Esophagus squamous epithelium (tissue), 4 donors: Measurements from ENCODE around the gene MTA1.

Experiments
- POLR2A ChIP-seq, 4 donors: fragments of 450-650 bp; IDR thresholded peaks; one replicate each; pipeline ENCODE4 v1.6.1; 2017; ENCODE audit warnings: antibody characterized with exemption in 4 of 4, mild to moderate bottlenecking in 4 of 4, moderate library complexity in 3 of 4
- TF ChIP-seq, protein P1 (sequence below), 6 experiments: fragments of 450-650 bp in 4 of 6; fragments of 200-600 bp in 2 of 6; sonication (generic) in 2 of 6; IDR thresholded peaks; one replicate each; pipeline ENCODE4 v1.5.1; 2016 to 2019; ENCODE audit warnings: antibody characterized with exemption in 6 of 6, mild to moderate bottlenecking in 4 of 6, moderate library complexity in 4 of 6

DNA sequence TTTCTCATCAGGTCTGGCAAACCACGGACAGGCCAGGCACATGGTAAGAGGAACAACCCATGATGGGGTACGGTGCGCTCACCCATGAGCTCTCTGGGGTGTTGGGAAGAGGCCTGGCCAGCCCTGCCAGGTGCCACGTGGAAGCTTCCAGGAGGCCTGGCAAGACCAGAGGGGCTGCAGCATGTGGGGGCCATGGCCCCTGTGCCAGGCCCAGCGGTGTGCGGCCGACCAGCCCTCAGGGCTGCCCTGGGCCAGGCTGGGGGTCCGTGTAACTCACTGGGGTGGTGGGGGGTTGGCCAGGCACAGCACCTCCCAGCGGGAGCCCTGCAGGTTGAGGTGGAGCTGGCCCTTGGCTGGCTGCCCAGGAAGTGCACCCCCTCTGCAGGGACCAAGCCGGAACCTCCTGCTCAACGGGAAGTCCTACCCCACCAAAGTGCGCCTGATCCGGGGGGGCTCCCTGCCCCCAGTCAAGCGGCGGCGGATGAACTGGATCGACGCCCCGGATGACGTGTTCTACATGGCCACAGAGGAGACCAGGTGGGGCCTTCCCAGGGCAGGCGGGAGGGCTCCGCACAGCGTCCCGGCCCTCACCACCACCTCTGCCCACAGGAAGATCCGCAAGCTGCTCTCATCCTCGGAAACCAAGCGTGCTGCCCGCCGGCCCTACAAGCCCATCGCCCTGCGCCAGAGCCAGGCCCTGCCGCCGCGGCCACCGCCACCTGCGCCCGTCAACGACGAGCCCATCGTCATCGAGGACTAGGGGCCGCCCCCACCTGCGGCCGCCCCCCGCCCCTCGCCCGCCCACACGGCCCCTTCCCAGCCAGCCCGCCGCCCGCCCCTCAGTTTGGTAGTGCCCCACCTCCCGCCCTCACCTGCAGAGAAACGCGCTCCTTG lies 50.1 kb downstream of the MTA1 start:
- TF ChIP-seq POLR2A (IDR thresholded peaks at IDR 0.05) = no peak
- TF ChIP-seq, protein P1, sequence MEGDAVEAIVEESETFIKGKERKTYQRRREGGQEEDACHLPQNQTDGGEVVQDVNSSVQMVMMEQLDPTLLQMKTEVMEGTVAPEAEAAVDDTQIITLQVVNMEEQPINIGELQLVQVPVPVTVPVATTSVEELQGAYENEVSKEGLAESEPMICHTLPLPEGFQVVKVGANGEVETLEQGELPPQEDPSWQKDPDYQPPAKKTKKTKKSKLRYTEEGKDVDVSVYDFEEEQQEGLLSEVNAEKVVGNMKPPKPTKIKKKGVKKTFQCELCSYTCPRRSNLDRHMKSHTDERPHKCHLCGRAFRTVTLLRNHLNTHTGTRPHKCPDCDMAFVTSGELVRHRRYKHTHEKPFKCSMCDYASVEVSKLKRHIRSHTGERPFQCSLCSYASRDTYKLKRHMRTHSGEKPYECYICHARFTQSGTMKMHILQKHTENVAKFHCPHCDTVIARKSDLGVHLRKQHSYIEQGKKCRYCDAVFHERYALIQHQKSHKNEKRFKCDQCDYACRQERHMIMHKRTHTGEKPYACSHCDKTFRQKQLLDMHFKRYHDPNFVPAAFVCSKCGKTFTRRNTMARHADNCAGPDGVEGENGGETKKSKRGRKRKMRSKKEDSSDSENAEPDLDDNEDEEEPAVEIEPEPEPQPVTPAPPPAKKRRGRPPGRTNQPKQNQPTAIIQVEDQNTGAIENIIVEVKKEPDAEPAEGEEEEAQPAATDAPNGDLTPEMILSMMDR (IDR thresholded peaks at IDR 0.05) = no peak
